Upper lobe of left lung (tissue), 4 donors: ENCODE measurements around the gene OR2M2.

Experiments
- CTCF ChIP-seq, 6 experiments: fragments of 450-650 bp in 4 of 6; fragments of 200-600 bp in 2 of 6; sonication (generic) in 2 of 6; IDR thresholded peaks; one replicate each; pipeline ENCODE4 v1.5.1; 2016 to 2019; ENCODE audit warnings: antibody characterized with exemption in 6 of 6
- EP300 ChIP-seq, 4 donors: sonication (generic); formaldehyde crosslinking; IDR thresholded peaks; one replicate each; pipeline ENCODE4 v1.5.1; 2017; ENCODE audit warnings: antibody characterized with exemption in 4 of 4, control low read depth in 2 of 4
- POLR2A ChIP-seq, 4 donors: fragments of 450-650 bp; IDR thresholded peaks; one replicate each; pipeline ENCODE4 v1.5.1; 2016 to 2017; ENCODE audit warnings: antibody characterized with exemption in 4 of 4, mild to moderate bottlenecking in 2 of 4
- POLR2AphosphoS5 ChIP-seq, 2 donors: sonication (generic); formaldehyde crosslinking; IDR thresholded peaks; one replicate each; pipeline ENCODE4 v1.5.1; 2017; ENCODE audit warnings: antibody characterized with exemption in 2 of 2

GRCh38 chr1:248152056-248152827, 22.4 kb upstream of the OR2M2 start:
- TF ChIP-seq CTCF (IDR thresholded peaks at IDR 0.05) (no peak), POLR2A (IDR thresholded peaks at IDR 0.05) (no peak), EP300 (IDR thresholded peaks at IDR 0.05) (no peak), POLR2AphosphoS5 (IDR thresholded peaks at IDR 0.05) (no peak)
